Cerebellar nuclear complex (tissue), 1 donor: Measurements from ENCODE around the gene GTF3A.

Source experiments
- DNase-seq, 2 experiments: peaks; one replicate each; lab custom pipeline; 2025; lab: John Stamatoyannopoulos, UW

The GTF3A gene

GRCh38 chr13:27448308-27448707, 23.9 kb downstream of the GTF3A start:
- DNase-seq: no peak

GRCh38 chr13:27449081-27449603, 24.7 kb downstream of the GTF3A start:
- DNase-seq: no peak

- peak; percentile 35 to 70 for DNase-seq
These were observed 25.8 kb downstream of the GTF3A start, which contains the start of gene MTIF3 for GRCh38 chr13:27449936-27450828. Gene MTIF3 (minus strand): TSS chr13:27450564. CDS start chr13:27440448, 10,116 bp downstream.

GRCh38 chr13:27450921-27451471, 26.6 kb downstream of the GTF3A start:
- DNase-seq: no peak

- no peak for DNase-seq
These were observed 31.0 kb downstream of the GTF3A start for GRCh38 chr13:27455331-27455855.

- DNase-seq: no peak
These were observed 37.6 kb downstream of the GTF3A start for GRCh38 chr13:27461940-27462584.

- no peak for DNase-seq
These were observed 39.1 kb downstream of the GTF3A start for GRCh38 chr13:27463500-27463899.

- no peak for DNase-seq
These were observed 41.2 kb downstream of the GTF3A start for GRCh38 chr13:27465611-27466010.

GRCh38 chr13:27466513-27466912, 42.1 kb downstream of the GTF3A start:
- DNase-seq: peak in 1 of 2 experiments; percentile 8

GRCh38 chr13:27470075-27470820, 45.8 kb downstream of the GTF3A start:
- no peak for DNase-seq

GRCh38 chr13:27472441-27472840, 48.0 kb downstream of the GTF3A start:
- DNase-seq: no peak

GRCh38 chr13:27472941-27473340, 48.5 kb downstream of the GTF3A start:
- DNase-seq: no peak

GRCh38 chr13:27474751-27475268, 50.4 kb downstream of the GTF3A start:
- DNase-seq: no peak

GRCh38 chr13:27476943-27477703, 52.7 kb downstream of the GTF3A start:
- DNase-seq: no peak

GRCh38 chr13:27481766-27482165, 57.3 kb downstream of the GTF3A start:
- peak in 1 of 2 experiments; percentile 11 for DNase-seq

- DNase-seq: no peak
These were observed 58.6 kb downstream of the GTF3A start for GRCh38 chr13:27482983-27483382.

GRCh38 chr13:27483421-27483820, 59.0 kb downstream of the GTF3A start:
- no peak for DNase-seq
